GM12878 (cell line): ENCODE measurements around the gene AKR1C3. TPM values are rescaled to one million over a fixed set of nuclear protein-coding genes. Genes with fewer than 3 reads are reported as not detected.
"Not testable (repeated sequence)": the region's sequence is repeated elsewhere in the genome, so short reads cannot be mapped to it uniquely, and the experiment has no call there.

Experiments
- ATAC-seq: fragments of 200-7000 bp; cut with Tn5 transposase; 3 replicates; pipeline ENCODE4 v1.9.1; 2020; ENCODE audit warnings: mild to moderate bottlenecking, moderate library complexity
- BruUV-seq: library from RNA; stranded (reverse); fragments of 400-500 nt; replicated peaks from 2 replicates; lab custom pipeline; 2021; lab: Mats Ljungman, UMichigan
- CTCF ChIA-PET: fragments of 300-600 bp; sonication (Branson Sonifier 250); formaldehyde crosslinking; extraction: SDS; loops from one replicate; lab custom pipeline; 2021; ENCODE audit warnings: inconsistent platforms; lab: Yijun Ruan, JAX
- POLR2A ChIA-PET: fragments of 350-600 bp; formaldehyde crosslinking; extraction: SDS; loops from one replicate; lab custom pipeline; 2021; ENCODE audit warnings: inconsistent platforms; lab: Charles Lee
- RAD21 ChIA-PET: fragments of 300-600 bp; sonication (Branson Sonifier 250); formaldehyde crosslinking; loops from one replicate; lab custom pipeline; 2023; ENCODE audit warnings: antibody characterized with exemption; ENCODE audit not compliant: unreplicated experiment; lab: Charles Lee
- SMC1A ChIA-PET: fragments of 300-600 bp; sonication (Branson Sonifier 250); formaldehyde crosslinking; loops from one replicate; lab custom pipeline; 2023; ENCODE audit not compliant: unreplicated experiment, uncharacterized antibody; lab: Charles Lee
- DNase-seq: peaks from one replicate; pipeline ENCODE4 v3.0.0-alpha.2; 2011; ENCODE audit warnings: low read depth, low spot score
- FAIRE-seq: peaks from 3 replicates; lab custom pipeline; 2011; peaks lifted over from hg19 to GRCh38; lab: Jason Lieb, UNC
- H2AFZ ChIP-seq: 2 replicates; pipeline ENCODE4 v1.6.0; 2011; ENCODE audit warnings: low read depth, low read length, control low read depth; ENCODE audit not compliant: control insufficient read depth
- H3K27ac ChIP-seq: 2 replicates; pipeline ENCODE4 v1.5.1; 2011; ENCODE audit warnings: control low read depth; ENCODE audit not compliant: control insufficient read depth, insufficient read depth
- H3K27me3 ChIP-seq, 2 experiments: replicated peaks in 1 of 2; 2 replicates each; pipeline versions ENCODE4 v1.6.0 to v1.6.1; 2011; ENCODE audit warnings: low read length in 1 of 2; ENCODE audit not compliant: control insufficient read depth in 2 of 2, insufficient read depth in 2 of 2
- H3K36me3 ChIP-seq, 2 experiments: 2 replicates each; pipeline ENCODE4 v1.5.1; 2011; ENCODE audit warnings: low read length in 1 of 2; ENCODE audit not compliant: control insufficient read depth in 2 of 2, insufficient read depth in 2 of 2
- H3K4me1 ChIP-seq: 2 replicates; pipeline ENCODE4 v1.6.1; 2011; ENCODE audit warnings: mild to moderate bottlenecking, low read length, moderate library complexity, mixed read lengths; ENCODE audit not compliant: control insufficient read depth, insufficient read depth
- H3K4me2 ChIP-seq: 2 replicates; pipeline ENCODE4 v1.6.0; 2011; ENCODE audit warnings: control low read depth; ENCODE audit not compliant: control insufficient read depth, insufficient read depth
- H3K4me3 ChIP-seq: fragments of 200-600 bp; sonication (generic); 2 replicates; pipeline ENCODE4 v1.5.1; 2016
- H3K79me2 ChIP-seq: 2 replicates; pipeline ENCODE4 v1.6.0; 2011; ENCODE audit warnings: low read length; ENCODE audit not compliant: control insufficient read depth, insufficient read depth
- H3K9ac ChIP-seq: 2 replicates; pipeline ENCODE4 v1.8.0; 2011; ENCODE audit warnings: low read length, control low read depth, mixed read lengths; ENCODE audit not compliant: control insufficient read depth, insufficient read depth
- H3K9me3 ChIP-seq: replicated peaks from 3 replicates; pipeline ENCODE4 v1.5.1; 2011; ENCODE audit warnings: mild to moderate bottlenecking, low read length; ENCODE audit not compliant: control insufficient read depth, insufficient read depth
- H4K20me1 ChIP-seq: 2 replicates; pipeline ENCODE4 v1.6.0; 2011; ENCODE audit not compliant: control insufficient read depth, insufficient read depth
- CTCF ChIP-seq, 3 experiments: IDR thresholded peaks in 2 of 3; conservative IDR thresholded peaks in 1 of 3; 2 replicates each; pipeline ENCODE4 v1.5.1; 2011; ENCODE audit warnings: low read depth in 3 of 3, low read length in 3 of 3, mild to moderate bottlenecking in 3 of 3, control low read depth in 2 of 3, moderate library complexity in 2 of 3, inconsistent platforms in 1 of 3, mixed read lengths in 1 of 3; ENCODE audit not compliant: control insufficient read depth in 2 of 3, insufficient read depth in 1 of 3; ENCODE audit errors: extremely low read depth in 1 of 3
- FOS ChIP-seq: IDR thresholded peaks from 3 replicates; pipeline ENCODE4 v1.6.1; 2011; ENCODE audit warnings: borderline replicate concordance; ENCODE audit not compliant: insufficient read length; ENCODE audit errors: extremely low read depth
- HSF1 ChIP-seq: fragments of 150-350 bp; IDR thresholded peaks from 2 replicates; pipeline ENCODE4 v1.6.1; 2014; ENCODE audit warnings: mild to moderate bottlenecking, low read depth, low read length
- NFXL1 ChIP-seq: fragments of 450-650 bp; IDR thresholded peaks from 2 replicates; pipeline ENCODE4 v1.6.1; 2017; ENCODE audit warnings: antibody characterized with exemption, mild to moderate bottlenecking, borderline replicate concordance
- RUNX3 ChIP-seq: IDR thresholded peaks from 2 replicates; pipeline ENCODE4 v1.6.1; 2012; ENCODE audit warnings: low read length, inconsistent platforms
- SREBF1 ChIP-seq: IDR thresholded peaks from 2 replicates; pipeline ENCODE4 v1.6.1; 2012; ENCODE audit warnings: mild to moderate bottlenecking, low read length
- SUPT20H ChIP-seq: IDR thresholded peaks from 2 replicates; pipeline ENCODE4 v1.6.1; 2011; ENCODE audit warnings: low read depth, mild to moderate bottlenecking, low read length, moderate library complexity, borderline replicate concordance; ENCODE audit not compliant: control insufficient read depth
- SUZ12 ChIP-seq: fragments of 200-600 bp; sonication (generic); IDR thresholded peaks from one replicate; pipeline ENCODE4 v1.6.1; 2018; ENCODE audit warnings: antibody characterized with exemption, mild to moderate bottlenecking; ENCODE audit not compliant: unreplicated experiment
- YY1 ChIP-seq: IDR thresholded peaks from 2 replicates; pipeline ENCODE4 v1.6.1; 2011; ENCODE audit warnings: low read depth, mild to moderate bottlenecking, low read length
- ZNF274 ChIP-seq: IDR thresholded peaks from one replicate; pipeline ENCODE4 v1.8.0; 2011; ENCODE audit not compliant: insufficient read length, insufficient read depth
- ZSCAN29 ChIP-seq: fragments of 450-650 bp; IDR thresholded peaks from 2 replicates; pipeline ENCODE4 v1.6.1; 2017; ENCODE audit warnings: mild to moderate bottlenecking, moderate library complexity
- WGBS: methylation state at CpG from one replicate; pipeline ENCODE4 v1.1.6; 2016; ENCODE audit warnings: low lambda C conversion rate; ENCODE audit not compliant: insufficient replicate concordance, insufficient coverage; ENCODE audit errors: missing lambda C conversion rate; 5-methylcytosine and 5-hydroxymethylcytosine counted together
- in situ Hi-C: fragments of 300-500 bp; cut with MboI; formaldehyde crosslinking; loops from 9 replicates; pipeline ENCODE4 v1.14.3; 2018; ENCODE audit warnings: mixed read lengths
- intact Hi-C: fragments of 100-400 bp; cut with micrococcal nuclease; formaldehyde crosslinking; loops from one replicate; pipeline ENCODE4 v1.14.2; 2022; ENCODE audit not compliant: unreplicated experiment
- polyA plus RNA-seq, 11 experiments: library from polyadenylated mRNA; depleted of rRNA in 4 of 11; unstranded in 6 of 11; stranded (reverse) in 5 of 11; fragments of >200 nt; fragmentation: Nextera tagmentation in 4 of 11; fragmentation: Illumina TruSeq in 1 of 11; extraction: Ambion mirVana in 4 of 11; extraction: Trizol in 1 of 11; gene quantifications; 1 replicate in 1 of 11; 2 replicates in 10 of 11; pipeline versions ENCODE4 v1.2.1 to v1.2.3, GENCODE V29; 2011 to 2016; ENCODE audit warnings: inconsistent platforms in 2 of 11, missing spikeins in 2 of 11, low read depth in 1 of 11
- total RNA-seq, 4 experiments: library from RNA; depleted of rRNA in 3 of 4; stranded (reverse); fragments of >200 nt in 3 of 4; fragmentation: Illumina TruSeq in 1 of 4; extraction: Trizol in 1 of 4; gene quantifications; 2 replicates each; pipeline versions ENCODE4 v1.2.1 to v1.2.3, GENCODE V29; 2013 to 2021

The AKR1C3 gene
- total and polyA plus RNA-seq, 10 of the 15 experiments (the other 5 are each of a cell fraction or from before 2014, with no cell fraction given): 0.26 to 0.35 TPM; not detected in 8

DNA sequence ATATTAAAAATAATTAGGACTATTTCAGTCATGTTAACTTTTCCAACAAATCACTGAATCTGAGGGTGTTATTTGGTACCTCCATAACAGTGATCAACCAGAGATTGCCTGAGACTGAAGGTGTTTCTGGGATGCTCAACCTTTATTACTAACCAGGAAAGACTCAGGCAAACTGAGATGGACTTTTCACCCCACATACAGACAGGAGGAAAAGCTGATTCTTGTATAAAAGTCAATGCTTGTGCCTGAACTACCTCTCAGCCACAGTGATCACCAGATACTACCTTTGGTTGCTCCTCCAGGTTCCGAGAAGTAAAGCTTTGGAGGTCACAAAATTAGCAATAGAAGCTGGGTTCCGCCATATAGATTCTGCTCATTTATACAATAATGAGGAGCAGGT lies 1.9 kb downstream of the AKR1C3 start:
- in situ Hi-C loops (no loop called here), intact Hi-C loops (loop anchor here (10.0 kb wide), 1 partner anchor 251 kb away; no protein-coding TSS in a partner anchor)
- Histone ChIP-seq H3K4me3 (no peak overlapping the region), H3K79me2 (no peaks in the 10 kb centered on the region), H3K9ac (no peak overlapping the region), H3K4me1 (no peaks in the 10 kb centered on the region), H3K9me3 (no peaks in the 10 kb centered on the region), H3K4me2 (no peak overlapping the region), H3K27ac (no peak overlapping the region), H4K20me1 (no peaks in the 10 kb centered on the region), H3K27me3 (no peaks in the 10 kb centered on the region), H2AFZ (no peak overlapping the region), H3K36me3 (no peaks in the 10 kb centered on the region)
- 13% methylated on average over 2 of the region's 2 CpGs for WGBS
- ChIA-PET RAD21 (no interaction called here), CTCF (no interaction called here), SMC1A (no interaction called here)
- FAIRE-seq (no peak), DNase-seq (no peak), ATAC-seq (no peak)
- no TSS peak for BruUV-seq
- no peak for TF ChIP-seq SREBF1
- TF ChIP-seq YY1: no peak
- no peak for TF ChIP-seq CTCF (IDR thresholded peaks at IDR 0.05 in 2 of 3, conservative IDR thresholded peaks at IDR 0.05 in 1 of 3; ENCODE audit: control insufficient read depth in 2 of 3, extremely low read depth in 1 of 3, insufficient read depth in 1 of 3, low read depth in 3 of 3, low read length in 3 of 3)
- no peak for TF ChIP-seq FOS
- no peak for TF ChIP-seq SUZ12
- no peak for TF ChIP-seq SUPT20H
- TF ChIP-seq NFXL1: no peak
- no peak for TF ChIP-seq RUNX3
- TF ChIP-seq ZNF274: no peak
- no peak for TF ChIP-seq HSF1
- no peak for TF ChIP-seq ZSCAN29
- TF ChIP-seq, all 136 proteins: peak for 0
- POLR2A ChIA-PET: no interaction called here

- FAIRE-seq, intact Hi-C loops, CTCF ChIA-PET, ATAC-seq, H3K4me1 ChIP-seq, RAD21 ChIA-PET, H3K27ac ChIP-seq, H3K9me3 ChIP-seq, DNase-seq, H3K27me3 ChIP-seq, H3K9ac ChIP-seq, in situ Hi-C loops, H3K4me3 ChIP-seq, H3K36me3 ChIP-seq, H3K79me2 ChIP-seq, POLR2A ChIA-PET, BruUV-seq, H3K4me2 ChIP-seq, H4K20me1 ChIP-seq, H2AFZ ChIP-seq, SMC1A ChIA-PET: not testable (repeated sequence)
- 0% methylated on average over 3 of the region's 11 CpGs for WGBS
These were observed 8.3 kb downstream of the AKR1C3 start for GRCh38 chr10:5102479-5102878.
